ENCODE data around the gene UACA.
"Not testable (repeated sequence)": the region's sequence is repeated elsewhere in the genome, so short reads cannot be mapped to it uniquely, and the experiment has no call there.

- TF ChIP-seq, protein P1, sequence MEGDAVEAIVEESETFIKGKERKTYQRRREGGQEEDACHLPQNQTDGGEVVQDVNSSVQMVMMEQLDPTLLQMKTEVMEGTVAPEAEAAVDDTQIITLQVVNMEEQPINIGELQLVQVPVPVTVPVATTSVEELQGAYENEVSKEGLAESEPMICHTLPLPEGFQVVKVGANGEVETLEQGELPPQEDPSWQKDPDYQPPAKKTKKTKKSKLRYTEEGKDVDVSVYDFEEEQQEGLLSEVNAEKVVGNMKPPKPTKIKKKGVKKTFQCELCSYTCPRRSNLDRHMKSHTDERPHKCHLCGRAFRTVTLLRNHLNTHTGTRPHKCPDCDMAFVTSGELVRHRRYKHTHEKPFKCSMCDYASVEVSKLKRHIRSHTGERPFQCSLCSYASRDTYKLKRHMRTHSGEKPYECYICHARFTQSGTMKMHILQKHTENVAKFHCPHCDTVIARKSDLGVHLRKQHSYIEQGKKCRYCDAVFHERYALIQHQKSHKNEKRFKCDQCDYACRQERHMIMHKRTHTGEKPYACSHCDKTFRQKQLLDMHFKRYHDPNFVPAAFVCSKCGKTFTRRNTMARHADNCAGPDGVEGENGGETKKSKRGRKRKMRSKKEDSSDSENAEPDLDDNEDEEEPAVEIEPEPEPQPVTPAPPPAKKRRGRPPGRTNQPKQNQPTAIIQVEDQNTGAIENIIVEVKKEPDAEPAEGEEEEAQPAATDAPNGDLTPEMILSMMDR (IDR thresholded peaks at IDR 0.05): not testable (repeated sequence)
- TF ChIP-seq POLR2A (IDR thresholded peaks at IDR 0.05): not testable (repeated sequence)
Observed at GRCh38 chr15:70616311-70616756, 147.0 kb downstream of the UACA start.
